Glomerular visceral epithelial cell (primary cell): ENCODE measurements around the gene BCAN.
"Not testable (repeated sequence)": the region's sequence is repeated elsewhere in the genome, so short reads cannot be mapped to it uniquely, and the experiment has no call there.

ENCODE experiments used
- DNase-seq: peaks from one replicate; pipeline ENCODE4 v3.0.0-alpha.2; 2016; ENCODE audit errors: extremely low spot score

Gene BCAN

DNA sequence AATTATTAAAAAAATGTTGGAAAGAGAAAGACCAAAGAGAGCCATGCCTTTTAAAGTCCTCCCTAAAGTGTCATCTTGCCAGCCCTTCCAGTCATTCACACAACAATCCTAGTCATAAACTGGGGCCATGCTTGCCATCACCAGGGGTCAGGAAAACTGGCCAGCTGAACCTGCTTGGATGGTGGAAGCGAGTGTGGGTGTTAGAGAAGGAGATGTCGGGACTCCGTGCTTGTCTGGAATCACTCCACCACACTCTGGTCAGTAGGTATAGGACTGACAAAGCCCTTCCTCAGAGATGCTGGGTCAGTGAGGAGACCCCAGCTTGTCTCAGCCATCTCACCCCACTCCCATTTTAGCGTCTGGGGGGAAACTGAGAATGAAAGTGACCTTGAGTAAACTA, 26.0 kb upstream of the BCAN start:
- DNase-seq: no peak

- DNase-seq: no peak
Measured at GRCh38 chr1:156616463-156616862, 25.5 kb upstream of the BCAN start.

DNA sequence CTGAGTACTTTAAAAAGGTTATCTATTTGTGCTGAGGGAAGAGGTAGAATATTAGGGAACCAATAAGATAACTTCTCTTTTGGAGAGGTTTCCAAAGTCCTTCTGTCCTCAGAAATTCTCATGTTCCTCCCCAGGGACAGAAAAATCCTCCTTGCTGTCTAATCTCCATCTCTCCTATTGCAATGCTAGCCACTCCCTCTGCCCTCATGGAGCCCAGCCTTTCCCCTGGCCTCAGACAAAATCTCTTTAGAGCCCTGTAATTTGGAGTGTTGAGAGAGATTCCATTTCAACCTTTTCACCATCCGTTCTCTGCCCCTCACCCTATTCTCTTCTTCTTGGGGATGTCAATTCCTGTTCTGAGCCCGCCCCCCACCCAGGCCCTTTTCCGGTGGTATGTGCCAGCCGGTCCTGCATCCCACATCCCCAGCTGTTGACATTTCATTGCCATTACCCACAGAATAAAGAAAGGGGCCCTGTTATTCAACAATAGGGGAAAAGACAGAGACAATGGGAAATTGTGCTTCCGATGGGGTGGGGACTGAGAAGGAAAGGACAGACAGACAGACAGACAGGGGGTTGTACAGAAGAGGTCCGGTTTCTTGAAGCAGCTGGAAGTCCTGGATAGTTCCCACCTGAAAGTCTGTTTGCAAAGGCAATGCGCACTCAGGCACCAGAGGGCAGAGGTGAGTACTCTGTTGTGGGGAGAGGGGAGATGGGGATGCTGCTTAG, 22.9 kb upstream of the BCAN start, which contains the start of gene HAPLN2:
Gene HAPLN2, plus strand, starts transcription at position 563 of the 729 bp plus-strand sequence. CDS start 4,076 bp downstream, outside the sequence.
- DNase-seq: no peak

- DNase-seq: no peak
Measured at GRCh38 chr1:156619582-156619955, 22.3 kb upstream of the BCAN start.

DNA sequence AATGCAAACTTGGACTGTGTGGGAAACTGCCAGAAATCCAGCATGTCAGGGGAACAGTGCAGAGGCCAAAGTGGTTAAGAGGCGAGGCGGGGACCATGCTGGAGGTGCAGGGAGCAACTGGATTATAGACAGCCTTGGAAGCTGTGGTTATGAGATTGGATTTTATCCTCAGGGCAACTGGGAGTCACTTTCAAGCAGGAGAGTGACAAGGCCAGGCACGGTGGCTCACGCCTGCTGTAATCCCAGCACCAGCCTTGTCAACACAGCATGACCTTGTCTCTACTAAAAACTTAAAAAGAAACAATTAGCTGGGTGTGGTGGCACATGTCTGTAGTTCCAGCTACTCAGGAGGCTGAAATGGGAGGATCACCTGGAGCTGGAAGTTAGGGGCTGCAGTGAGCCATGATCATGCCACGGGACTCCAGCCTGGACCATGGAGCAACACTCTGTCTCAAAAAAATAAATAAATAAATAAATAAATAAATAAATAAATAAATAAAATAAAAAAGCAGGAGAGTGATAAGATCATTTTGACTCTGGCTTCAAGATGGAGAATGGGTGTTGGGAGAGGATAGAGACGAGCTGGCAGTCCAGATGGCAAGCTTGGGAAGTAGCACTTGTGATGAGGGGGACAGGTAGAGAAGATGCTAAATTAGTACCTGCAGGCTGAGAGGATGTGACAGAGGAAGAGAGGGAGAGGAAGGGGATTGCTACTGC, 19.2 kb upstream of the BCAN start:
- no peak for DNase-seq

DNA sequence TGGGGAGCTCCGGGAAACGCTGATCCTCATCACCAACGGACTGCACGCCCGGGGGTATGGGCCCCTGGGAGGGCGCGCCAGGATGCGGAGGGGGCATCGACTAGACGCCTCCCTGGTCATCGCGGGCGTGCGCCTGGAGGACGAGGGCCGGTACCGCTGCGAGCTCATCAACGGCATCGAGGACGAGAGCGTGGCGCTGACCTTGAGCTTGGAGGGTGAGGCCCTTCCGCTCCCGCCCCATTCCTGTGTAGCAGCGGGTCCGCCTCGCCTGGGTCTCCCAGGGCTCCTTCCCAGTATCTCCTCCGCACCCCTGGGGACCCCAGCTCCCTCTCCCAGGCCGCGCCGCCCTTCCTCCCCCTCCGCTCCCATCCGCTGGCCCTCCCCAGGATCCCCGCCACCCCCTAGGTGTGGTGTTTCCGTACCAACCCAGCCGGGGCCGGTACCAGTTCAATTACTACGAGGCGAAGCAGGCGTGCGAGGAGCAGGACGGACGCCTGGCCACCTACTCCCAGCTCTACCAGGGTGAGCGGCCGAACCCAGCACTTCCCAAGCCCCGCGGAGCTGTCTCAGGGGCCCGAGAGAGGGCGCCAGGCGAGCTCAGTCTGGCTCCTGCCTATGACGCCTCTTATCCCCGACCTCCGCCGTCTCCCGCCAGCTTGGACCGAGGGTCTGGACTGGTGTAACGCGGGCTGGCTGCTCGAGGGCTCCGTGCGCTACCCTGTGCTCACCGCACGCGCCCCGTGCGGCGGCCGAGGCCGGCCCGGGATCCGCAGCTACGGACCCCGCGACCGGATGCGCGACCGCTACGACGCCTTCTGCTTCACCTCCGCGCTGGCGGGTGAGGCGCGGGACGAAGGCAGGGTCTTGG, 17.7 kb upstream of the BCAN start:
- peak; percentile 44 for DNase-seq

DNA sequence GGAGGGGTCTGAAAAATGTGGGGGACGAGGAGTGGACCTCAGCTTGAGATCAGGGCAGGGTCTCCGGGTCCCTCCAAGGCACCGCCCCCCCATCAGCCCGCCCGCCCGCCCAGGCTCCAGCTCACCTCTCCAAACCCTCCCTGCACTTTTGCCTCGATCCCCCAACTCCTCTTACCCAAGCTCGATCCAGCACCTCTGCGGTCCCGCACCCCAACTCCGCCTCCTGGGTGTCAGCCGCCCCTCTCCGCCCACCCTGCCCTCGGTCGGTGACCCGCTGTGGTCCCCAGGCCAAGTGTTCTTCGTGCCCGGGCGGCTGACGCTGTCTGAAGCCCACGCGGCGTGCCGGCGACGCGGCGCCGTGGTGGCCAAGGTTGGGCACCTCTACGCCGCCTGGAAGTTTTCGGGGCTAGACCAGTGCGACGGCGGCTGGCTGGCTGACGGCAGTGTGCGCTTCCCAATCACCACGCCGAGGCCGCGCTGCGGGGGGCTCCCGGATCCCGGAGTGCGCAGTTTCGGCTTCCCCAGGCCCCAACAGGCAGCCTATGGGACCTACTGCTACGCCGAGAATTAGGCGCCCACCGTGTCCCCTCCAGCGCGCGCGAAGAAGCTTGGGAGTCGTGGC, 17.0 kb upstream of the BCAN start:
- no peak for DNase-seq

DNA sequence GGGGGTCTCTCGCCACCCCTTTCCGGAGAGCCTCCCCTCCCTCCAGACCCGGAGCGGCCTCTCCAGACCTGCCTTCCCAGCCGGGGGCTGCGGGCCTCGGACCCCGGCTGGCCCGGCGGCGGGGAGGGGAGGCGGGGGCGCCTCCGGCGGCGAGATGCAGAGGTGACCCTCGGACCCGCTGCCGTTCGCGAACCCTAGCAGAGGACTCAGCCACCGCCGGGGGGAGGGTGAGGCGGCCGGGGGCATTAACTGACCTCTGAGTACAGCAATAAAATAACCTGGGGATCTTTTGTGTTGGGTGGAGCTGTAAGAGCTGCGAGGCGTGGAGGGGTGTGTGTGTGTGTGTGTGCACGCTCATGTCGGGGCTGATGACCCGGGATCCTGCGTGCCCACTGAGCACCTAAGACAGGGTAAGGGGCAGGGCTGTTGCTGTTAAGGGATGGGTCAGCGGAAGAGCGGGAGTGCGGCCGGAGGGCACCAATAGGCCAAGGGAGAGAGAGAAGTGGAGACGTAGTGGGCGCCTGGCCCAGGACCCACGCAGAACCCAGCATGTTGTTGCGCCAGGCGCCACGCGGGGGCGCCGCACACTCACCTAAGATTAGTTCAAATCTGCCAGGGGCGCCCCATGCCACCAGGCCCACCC, 16.4 kb upstream of the BCAN start:
- DNase-seq: peak; percentile 50

GRCh38 chr1:156626079-156626438, 15.9 kb upstream of the BCAN start:
- no peak for DNase-seq

DNA sequence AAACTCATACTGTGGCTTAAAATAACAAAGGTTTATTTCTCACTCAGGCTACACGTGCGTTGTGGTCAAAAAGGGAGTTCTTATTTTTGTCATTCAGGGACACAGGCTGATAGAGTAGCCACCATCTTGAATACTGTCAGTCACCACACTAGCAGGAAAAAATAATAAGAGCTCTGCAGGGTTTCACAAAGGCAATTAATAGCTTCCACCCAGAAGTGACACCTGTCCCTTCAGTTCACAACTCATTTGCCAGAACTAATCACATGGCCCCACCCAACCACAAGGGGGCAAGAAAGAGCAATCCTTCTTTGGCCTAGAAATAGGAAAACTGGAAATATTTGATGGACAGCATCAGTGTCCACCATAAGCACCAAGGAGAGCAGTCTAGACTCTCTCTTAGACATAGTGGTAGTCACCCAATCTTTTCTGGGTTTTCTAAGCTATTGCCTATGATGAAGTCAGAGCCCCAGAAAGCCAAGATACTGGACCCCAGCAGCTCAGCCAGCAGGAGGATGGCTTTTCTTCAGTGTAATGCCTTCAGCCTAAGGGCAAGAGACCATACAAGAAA, 14.5 kb upstream of the BCAN start:
- DNase-seq: peak; percentile 61

- DNase-seq: no peak
Measured at GRCh38 chr1:156629823-156630449, 12.0 kb upstream of the BCAN start.

DNA sequence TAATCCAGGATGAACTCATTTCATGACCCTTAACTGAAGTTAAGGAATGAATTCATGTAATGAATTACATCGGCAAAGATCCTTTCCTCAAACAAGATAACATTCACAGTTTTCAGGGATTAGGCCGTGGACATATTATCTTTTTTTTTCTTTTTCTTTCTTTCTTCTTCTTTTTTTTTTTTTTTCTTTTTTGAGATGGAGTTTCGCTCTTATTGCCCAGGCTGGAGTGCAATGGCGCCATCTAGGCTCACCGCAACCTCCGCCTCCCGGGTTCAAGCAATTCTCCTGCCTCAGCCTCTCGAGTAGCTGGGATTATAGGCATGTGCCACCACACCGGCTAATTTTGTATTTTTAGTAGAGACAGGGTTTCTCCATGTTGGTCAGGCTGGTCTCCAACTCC, 10.8 kb upstream of the BCAN start:
- not testable (repeated sequence) for DNase-seq

- no peak for DNase-seq
Measured at GRCh38 chr1:156632355-156632754, 9.6 kb upstream of the BCAN start.

DNA sequence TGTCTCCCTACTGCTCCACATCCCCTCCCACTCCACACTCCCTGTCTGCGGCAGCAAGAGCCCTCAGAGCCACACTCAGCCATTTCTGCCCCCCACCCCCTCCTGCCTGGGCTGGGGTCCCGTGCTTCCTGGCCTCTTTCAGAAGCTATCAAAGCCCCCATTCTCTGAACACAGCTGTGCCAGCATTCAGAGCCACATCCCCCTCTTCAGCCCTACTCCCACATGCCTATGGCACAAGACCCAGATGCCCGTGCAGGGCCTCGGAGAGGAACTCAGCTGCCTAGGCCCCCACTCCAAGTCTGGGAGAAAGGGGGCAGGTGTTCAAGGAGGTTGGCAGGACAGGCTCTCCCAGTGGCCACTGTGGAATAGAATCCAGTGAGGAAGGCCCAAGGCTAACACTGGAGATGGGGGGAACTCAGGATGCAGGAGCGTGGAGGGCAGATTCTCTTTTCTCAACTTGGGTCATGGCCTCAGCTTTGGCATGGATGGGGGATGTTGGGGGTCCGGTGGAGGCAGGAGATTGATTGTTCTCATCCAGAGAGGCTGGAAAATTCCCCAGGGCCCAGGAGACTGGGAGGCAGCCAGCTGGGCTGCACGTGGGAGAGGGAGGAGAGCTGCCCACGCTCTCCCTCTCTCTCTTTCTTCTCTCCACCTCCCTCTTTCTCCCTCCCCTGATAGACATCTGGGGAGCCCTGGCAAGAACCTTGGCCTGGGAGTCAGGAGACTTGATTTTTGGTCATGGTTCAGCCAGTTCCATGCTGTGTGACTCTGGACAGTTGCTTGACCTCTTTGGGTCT, 3.5 kb upstream of the BCAN start:
- no peak for DNase-seq

DNA sequence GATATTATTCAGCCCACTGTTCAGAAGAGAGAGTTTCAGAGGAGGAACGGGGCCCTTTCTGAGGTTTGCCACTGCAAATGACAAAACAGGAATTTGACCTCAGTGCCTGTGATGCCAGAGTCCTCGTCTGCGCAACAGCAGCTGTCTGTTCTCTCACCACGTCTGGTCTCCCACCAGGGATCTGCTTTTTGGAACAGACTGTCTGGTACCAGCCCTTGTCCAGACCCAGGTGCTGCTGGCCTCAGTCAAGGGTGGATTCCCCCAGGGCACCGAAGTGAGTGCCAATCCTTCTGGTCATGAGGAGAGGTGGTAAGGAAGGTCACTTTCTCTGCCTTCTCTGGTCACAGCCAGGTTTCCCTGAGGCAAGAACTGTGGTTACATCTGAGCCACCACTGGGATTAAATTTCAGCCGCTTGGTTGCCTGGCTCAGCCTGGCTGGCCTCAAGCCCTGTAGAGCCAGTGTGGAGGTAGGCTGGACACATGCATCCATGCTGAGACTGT, 2.3 kb upstream of the BCAN start:
- DNase-seq: peak; percentile 48

DNA sequence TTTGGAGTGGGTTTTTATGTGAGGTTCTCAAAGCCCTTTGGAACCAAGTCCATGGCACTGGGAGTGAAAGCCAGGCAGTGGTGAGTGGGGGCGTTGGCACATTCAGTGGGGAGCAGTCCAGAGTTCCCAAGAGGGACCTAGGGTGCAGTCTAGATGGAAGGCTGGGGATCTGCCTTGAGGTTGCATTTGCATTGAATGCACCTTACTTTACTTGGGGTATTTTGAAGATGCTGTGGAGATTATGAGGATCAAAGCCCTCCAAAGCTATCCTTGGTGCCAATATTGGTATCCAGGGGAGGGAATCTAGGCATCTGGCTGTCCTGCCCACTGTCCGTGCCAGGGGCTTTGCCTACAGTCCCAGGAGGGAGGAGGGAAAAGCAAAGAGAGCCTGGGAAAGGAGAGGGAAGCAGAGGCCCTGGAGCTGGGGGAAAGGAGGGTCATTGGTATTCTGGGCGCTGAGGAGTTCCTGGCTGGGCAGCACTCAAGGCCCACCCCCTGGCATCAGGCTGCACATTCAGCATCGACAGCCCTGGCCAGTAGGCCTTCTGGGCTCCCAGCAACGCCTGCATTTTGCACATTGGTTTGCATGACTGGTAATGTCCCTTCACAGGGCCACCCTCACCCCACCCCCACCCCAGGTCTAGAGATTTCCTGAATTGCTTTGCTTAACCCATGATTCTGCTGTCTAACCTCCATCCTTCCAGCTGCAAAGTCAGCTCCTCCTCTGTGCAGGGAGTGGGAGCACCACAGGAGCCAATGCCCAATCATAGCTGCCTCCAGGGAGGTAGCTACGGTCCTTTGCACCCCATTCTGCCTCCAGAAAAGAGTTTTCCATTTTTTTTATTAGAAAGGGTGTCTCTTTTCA, 843 bp upstream of the BCAN start:
- no peak for DNase-seq

DNA sequence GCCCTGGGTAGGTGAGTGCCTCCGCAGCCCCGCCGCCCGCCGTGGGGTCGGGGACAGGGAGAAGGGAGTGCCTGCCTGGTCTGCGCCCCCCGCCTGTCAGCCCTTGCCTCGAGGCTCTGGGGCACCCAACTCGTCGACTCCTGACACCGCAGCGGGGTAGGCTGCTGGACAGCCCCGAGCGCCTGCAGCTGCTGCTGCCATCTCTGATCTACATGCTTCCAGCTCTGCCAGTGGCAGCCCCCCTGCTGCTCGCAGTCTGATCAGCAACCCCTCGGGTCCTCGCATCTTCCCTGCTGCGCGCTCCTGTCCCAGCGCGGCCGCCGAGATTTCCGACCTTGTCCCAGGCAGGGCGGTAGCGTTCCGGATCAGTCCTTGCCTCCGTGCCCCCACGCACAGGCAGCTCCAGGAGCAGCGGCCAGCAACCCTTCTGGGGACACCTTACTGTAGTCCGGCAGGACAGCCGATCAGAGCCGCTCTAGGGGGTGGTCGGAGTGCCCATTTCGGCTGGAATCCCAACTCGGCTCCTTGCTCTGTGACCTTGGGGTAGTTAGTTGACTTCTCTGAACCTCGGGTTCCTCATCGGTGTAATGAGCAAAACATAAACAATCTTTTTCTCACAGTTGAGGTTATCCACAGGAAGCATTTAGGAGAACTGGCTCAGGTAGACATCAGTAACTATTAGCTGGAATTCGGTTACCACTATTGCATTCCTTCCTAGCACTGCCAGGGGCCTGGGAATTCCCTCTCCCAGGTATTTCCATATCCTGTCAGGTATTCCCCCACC, 540 bp downstream of the BCAN start:
- no peak for DNase-seq
